ENCODE measurements around the gene MPO. TPM values are rescaled to one million over a fixed set of nuclear protein-coding genes. Genes with fewer than 3 reads are reported as not detected.

Gene MPO
- total RNA-seq, 2 experiments from 2014 or later = not detected

- no peaks in the 10 kb centered on the region for H3K9me2 ChIP-seq (ENCODE audit: insufficient read depth, low read length)
- peak overlapping the region; percentile 99 for H3K27ac ChIP-seq (ENCODE audit: low read depth, low read length, poor library complexity, severe bottlenecking)
- H2AFZ ChIP-seq (ENCODE audit: low read length) = no peak overlapping the region
- H3K4me3 ChIP-seq (ENCODE audit: low read depth, low read length, poor library complexity, severe bottlenecking) = no peak overlapping the region
- peak; percentile 70 for DNase-seq (ENCODE audit: low spot score)
- H4K20me1 ChIP-seq (ENCODE audit: insufficient read depth, low read length) = 0 out of 2 replicates have a peak, but pooled peaks cover 6% of the 10 kb centered on the region
- TF ChIP-seq CTCF (conservative IDR thresholded peaks at IDR 0.05; ENCODE audit: low read length) (no peak), EZH2phosphoT487 (IDR thresholded peaks at IDR 0.05; ENCODE audit: borderline replicate concordance, low read depth, low read length) (no peak)
- BruUV-seq (replicated peaks) = no TSS peak
- intact Hi-C loops (cut with micrococcal nuclease; ENCODE audit: unreplicated experiment) = loop anchor here (1.0 to 2.0 kb wide), 2 partner anchors 17 to 89 kb away; partner anchors contain the start of gene RNF43
- peaks cover 41% of the 10 kb centered on the region for H3K4me1 ChIP-seq (ENCODE audit: insufficient read depth, low read length, poor library complexity, severe bottlenecking)
- ChIA-PET CTCF (ENCODE audit: unreplicated experiment) (interaction anchor here (0.9 to 1.7 kb wide), 4 partner anchors 10 to 17 kb away, joined by 4 to 7 read pairs (median 6); no protein-coding TSS in a partner anchor), POLR2A (interaction anchor here (0.8 to 1.8 kb wide), 5 partner anchors 10 to 17 kb away, joined by 3 to 23 read pairs (median 9); no protein-coding TSS in a partner anchor)
- H3K9me3 ChIP-seq (ENCODE audit: low read length) = no peaks in the 10 kb centered on the region
- H3K36me3 ChIP-seq (ENCODE audit: insufficient read depth, low read length) = peaks cover 28% of the 10 kb centered on the region
- peak overlapping the region; percentile 92 for H3K4me2 ChIP-seq (ENCODE audit: low read length)
- peaks cover 15% of the 10 kb centered on the region for H3K79me2 ChIP-seq (ENCODE audit: insufficient read depth, low read depth, low read length)
Measured at GRCh38 chr17:58327363-58328194, 46.8 kb upstream of the MPO start.

GRCh38 chr17:58326609-58327362 is 46.1 kb upstream of the MPO start:
- CTCF ChIA-PET (ENCODE audit: unreplicated experiment) = interaction anchor here (1.6 to 1.7 kb wide), 2 partner anchors 9 to 18 kb away, joined by 6 to 7 read pairs; no protein-coding TSS in a partner anchor
- no TSS peak for BruUV-seq (replicated peaks)
- Histone ChIP-seq H3K9me3 (ENCODE audit: low read length) (no peaks in the 10 kb centered on the region), H3K9me2 (ENCODE audit: insufficient read depth, low read length) (no peaks in the 10 kb centered on the region), H3K36me3 (ENCODE audit: insufficient read depth, low read length) (peaks cover 22% of the 10 kb centered on the region), H3K4me1 (ENCODE audit: insufficient read depth, low read length, poor library complexity, severe bottlenecking) (peaks cover 41% of the 10 kb centered on the region), H3K27ac (ENCODE audit: low read depth, low read length, poor library complexity, severe bottlenecking) (peak overlapping the region; percentile 16), H3K4me2 (ENCODE audit: low read length) (peak overlapping the region; percentile 92; the same call in 1 of the 2 replicates), H4K20me1 (ENCODE audit: insufficient read depth, low read length) (0 out of 2 replicates have a peak, but pooled peaks cover 2% of the 10 kb centered on the region), H3K79me2 (ENCODE audit: insufficient read depth, low read depth, low read length) (peaks cover 10% of the 10 kb centered on the region), H2AFZ (ENCODE audit: low read length) (no peak overlapping the region), H3K4me3 (ENCODE audit: low read depth, low read length, poor library complexity, severe bottlenecking) (no peak overlapping the region)
- DNase-seq (ENCODE audit: low spot score) = peak; percentile 47
- POLR2A ChIA-PET = interaction anchor here (1.3 to 1.8 kb wide), 5 partner anchors 9 to 18 kb away, joined by 4 to 23 read pairs (median 9); no protein-coding TSS in a partner anchor
- TF ChIP-seq CTCF (conservative IDR thresholded peaks at IDR 0.05; ENCODE audit: low read length) (no peak), EZH2phosphoT487 (IDR thresholded peaks at IDR 0.05; ENCODE audit: borderline replicate concordance, low read depth, low read length) (no peak)
- intact Hi-C loops (cut with micrococcal nuclease; ENCODE audit: unreplicated experiment) = no loop called here
